ENCODE measurements around the gene E2F6.

DNA sequence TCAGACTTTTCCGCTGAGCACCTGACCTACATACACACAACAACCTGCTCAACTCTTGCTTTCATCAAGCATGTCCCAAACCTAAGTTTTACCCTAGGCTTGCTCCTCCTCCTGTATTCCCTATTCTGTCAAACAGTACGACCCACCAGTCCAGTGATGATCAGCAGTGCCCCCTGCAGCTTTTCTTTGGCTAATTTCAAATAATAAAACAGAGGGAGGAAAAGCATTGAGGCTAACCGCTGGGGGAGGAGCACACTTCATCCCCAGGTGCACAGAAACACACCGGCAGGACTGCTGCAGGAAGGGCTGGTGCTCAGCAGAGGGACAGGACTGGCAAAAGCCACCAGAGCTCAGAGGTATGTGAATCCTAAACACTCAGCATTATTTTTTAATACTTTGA, 21.2 kb downstream of the E2F6 start:
- TF ChIP-seq, protein P1, sequence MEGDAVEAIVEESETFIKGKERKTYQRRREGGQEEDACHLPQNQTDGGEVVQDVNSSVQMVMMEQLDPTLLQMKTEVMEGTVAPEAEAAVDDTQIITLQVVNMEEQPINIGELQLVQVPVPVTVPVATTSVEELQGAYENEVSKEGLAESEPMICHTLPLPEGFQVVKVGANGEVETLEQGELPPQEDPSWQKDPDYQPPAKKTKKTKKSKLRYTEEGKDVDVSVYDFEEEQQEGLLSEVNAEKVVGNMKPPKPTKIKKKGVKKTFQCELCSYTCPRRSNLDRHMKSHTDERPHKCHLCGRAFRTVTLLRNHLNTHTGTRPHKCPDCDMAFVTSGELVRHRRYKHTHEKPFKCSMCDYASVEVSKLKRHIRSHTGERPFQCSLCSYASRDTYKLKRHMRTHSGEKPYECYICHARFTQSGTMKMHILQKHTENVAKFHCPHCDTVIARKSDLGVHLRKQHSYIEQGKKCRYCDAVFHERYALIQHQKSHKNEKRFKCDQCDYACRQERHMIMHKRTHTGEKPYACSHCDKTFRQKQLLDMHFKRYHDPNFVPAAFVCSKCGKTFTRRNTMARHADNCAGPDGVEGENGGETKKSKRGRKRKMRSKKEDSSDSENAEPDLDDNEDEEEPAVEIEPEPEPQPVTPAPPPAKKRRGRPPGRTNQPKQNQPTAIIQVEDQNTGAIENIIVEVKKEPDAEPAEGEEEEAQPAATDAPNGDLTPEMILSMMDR (IDR thresholded peaks at IDR 0.05; ENCODE audit: insufficient read depth, low read length): no peak
- TF ChIP-seq, protein P2, sequence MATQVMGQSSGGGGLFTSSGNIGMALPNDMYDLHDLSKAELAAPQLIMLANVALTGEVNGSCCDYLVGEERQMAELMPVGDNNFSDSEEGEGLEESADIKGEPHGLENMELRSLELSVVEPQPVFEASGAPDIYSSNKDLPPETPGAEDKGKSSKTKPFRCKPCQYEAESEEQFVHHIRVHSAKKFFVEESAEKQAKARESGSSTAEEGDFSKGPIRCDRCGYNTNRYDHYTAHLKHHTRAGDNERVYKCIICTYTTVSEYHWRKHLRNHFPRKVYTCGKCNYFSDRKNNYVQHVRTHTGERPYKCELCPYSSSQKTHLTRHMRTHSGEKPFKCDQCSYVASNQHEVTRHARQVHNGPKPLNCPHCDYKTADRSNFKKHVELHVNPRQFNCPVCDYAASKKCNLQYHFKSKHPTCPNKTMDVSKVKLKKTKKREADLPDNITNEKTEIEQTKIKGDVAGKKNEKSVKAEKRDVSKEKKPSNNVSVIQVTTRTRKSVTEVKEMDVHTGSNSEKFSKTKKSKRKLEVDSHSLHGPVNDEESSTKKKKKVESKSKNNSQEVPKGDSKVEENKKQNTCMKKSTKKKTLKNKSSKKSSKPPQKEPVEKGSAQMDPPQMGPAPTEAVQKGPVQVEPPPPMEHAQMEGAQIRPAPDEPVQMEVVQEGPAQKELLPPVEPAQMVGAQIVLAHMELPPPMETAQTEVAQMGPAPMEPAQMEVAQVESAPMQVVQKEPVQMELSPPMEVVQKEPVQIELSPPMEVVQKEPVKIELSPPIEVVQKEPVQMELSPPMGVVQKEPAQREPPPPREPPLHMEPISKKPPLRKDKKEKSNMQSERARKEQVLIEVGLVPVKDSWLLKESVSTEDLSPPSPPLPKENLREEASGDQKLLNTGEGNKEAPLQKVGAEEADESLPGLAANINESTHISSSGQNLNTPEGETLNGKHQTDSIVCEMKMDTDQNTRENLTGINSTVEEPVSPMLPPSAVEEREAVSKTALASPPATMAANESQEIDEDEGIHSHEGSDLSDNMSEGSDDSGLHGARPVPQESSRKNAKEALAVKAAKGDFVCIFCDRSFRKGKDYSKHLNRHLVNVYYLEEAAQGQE (IDR thresholded peaks at IDR 0.05; ENCODE audit: insufficient replicate concordance, low read depth): no peak
